TTC549 (cell line): ENCODE results near the gene NR6A1.
"Not testable (repeated sequence)": the region's sequence is repeated elsewhere in the genome, so short reads cannot be mapped to it uniquely, and the experiment has no call there.

Source experiments
- FAIRE-seq: peaks from 2 replicates; lab custom pipeline; 2012; peaks lifted over from hg19 to GRCh38; lab: Jason Lieb, UNC

NR6A1 gene

GRCh38 chr9:124776954-124777648 lies 6.0 kb upstream of the NR6A1 start, which contains the start of gene OLFML2A:
TSS of gene OLFML2A (plus strand) at chr9:124777133. CDS start at chr9:124777271, 138 bp downstream.
- no peak for FAIRE-seq

GRCh38 chr9:124776618-124776953 lies 5.5 kb upstream of the NR6A1 start:
- FAIRE-seq: no peak

GRCh38 chr9:124774129-124774978 lies 3.2 kb upstream of the NR6A1 start:
- FAIRE-seq: no peak

- no peak for FAIRE-seq
These were observed 2.5 kb upstream of the NR6A1 start for GRCh38 chr9:124773473-124774128.

GRCh38 chr9:124772877-124773276 lies 1.8 kb upstream of the NR6A1 start:
- not testable (repeated sequence) for FAIRE-seq

- no peak for FAIRE-seq
These were observed 962 bp upstream of the NR6A1 start for GRCh38 chr9:124771867-124772679.

GRCh38 chr9:124770359-124771020 lies 621 bp downstream of the NR6A1 start:
- FAIRE-seq: no peak

GRCh38 chr9:124769549-124770358 lies 1.4 kb downstream of the NR6A1 start:
- FAIRE-seq: no peak

GRCh38 chr9:124768750-124769548 lies 2.2 kb downstream of the NR6A1 start:
- FAIRE-seq: no peak

GRCh38 chr9:124768334-124768733 lies 2.8 kb downstream of the NR6A1 start:
- no peak for FAIRE-seq

GRCh38 chr9:124767821-124768220 lies 3.3 kb downstream of the NR6A1 start:
- FAIRE-seq: no peak

- FAIRE-seq: no peak
These were observed 4.1 kb downstream of the NR6A1 start for GRCh38 chr9:124766815-124767554.

GRCh38 chr9:124766326-124766725 lies 4.8 kb downstream of the NR6A1 start:
- no peak for FAIRE-seq

GRCh38 chr9:124765439-124765835 lies 5.7 kb downstream of the NR6A1 start:
- FAIRE-seq: no peak

- FAIRE-seq: peak; percentile 26
These were observed 6.2 kb downstream of the NR6A1 start for GRCh38 chr9:124764774-124765438.

GRCh38 chr9:124762633-124763032 lies 8.5 kb downstream of the NR6A1 start:
- FAIRE-seq: no peak

GRCh38 chr9:124761710-124762109 lies 9.4 kb downstream of the NR6A1 start:
- FAIRE-seq: no peak

- no peak for FAIRE-seq
These were observed 9.9 kb downstream of the NR6A1 start for GRCh38 chr9:124761196-124761595.

GRCh38 chr9:124760719-124761118 lies 10.4 kb downstream of the NR6A1 start:
- FAIRE-seq: no peak
